IMR-90 (cell line): ENCODE results near the gene DCAKD. TPM values are rescaled to one million over a fixed set of nuclear protein-coding genes. Genes with fewer than 3 reads are reported as not detected.

Source experiments
- ATAC-seq: fragments of 200-7000 bp; cut with Tn5 transposase; 2 replicates; pipeline ENCODE4 v1.9.1; 2020; ENCODE audit warnings: low read depth, mild to moderate bottlenecking, moderate library complexity
- BruUV-seq: library from RNA; stranded (reverse); fragments of 400-500 nt; replicated peaks from 2 replicates; lab custom pipeline; 2021; lab: Mats Ljungman, UMichigan
- CTCF ChIA-PET: fragments of 300-600 bp; formaldehyde crosslinking; extraction: SDS; loops from one replicate; lab custom pipeline; 2021; ENCODE audit warnings: antibody characterized with exemption; lab: Yijun Ruan, JAX
- POLR2A ChIA-PET: fragments of 300-600 bp; sonication (Branson Sonifier 250); formaldehyde crosslinking; loops from one replicate; lab custom pipeline; 2022; ENCODE audit warnings: antibody characterized with exemption; ENCODE audit not compliant: unreplicated experiment; lab: Charles Lee
- DNase-seq: peaks from one replicate; pipeline ENCODE4 v3.0.0; 2013
- H2AFZ ChIP-seq: replicated peaks from 2 replicates; pipeline ENCODE3; 2013; ENCODE audit warnings: low read length, mild to moderate bottlenecking; ENCODE audit not compliant: poor library complexity
- H2AK5ac ChIP-seq: 2 replicates; pipeline ENCODE4 v1.6.1; 2013; ENCODE audit warnings: low read depth, low read length, inconsistent platforms
- H2AK9ac ChIP-seq: replicated peaks from 2 replicates; pipeline ENCODE3; 2013; ENCODE audit warnings: mild to moderate bottlenecking, low read depth, low read length, moderate library complexity; ENCODE audit not compliant: poor library complexity
- H2BK120ac ChIP-seq: 2 replicates; pipeline ENCODE4 v1.6.1; 2013; ENCODE audit warnings: low read depth, low read length, inconsistent platforms
- H2BK15ac ChIP-seq: 3 replicates; pipeline ENCODE4 v1.6.1; 2013; ENCODE audit warnings: low read depth, low read length, inconsistent platforms
- H2BK20ac ChIP-seq: 2 replicates; pipeline ENCODE4 v1.6.1; 2013; ENCODE audit warnings: low read depth, mild to moderate bottlenecking, inconsistent platforms, low read length, moderate library complexity
- H2BK5ac ChIP-seq: 2 replicates; pipeline ENCODE4 v1.6.1; 2013; ENCODE audit warnings: mild to moderate bottlenecking, low read depth, low read length, inconsistent platforms; ENCODE audit not compliant: poor library complexity, severe bottlenecking
- H3K14ac ChIP-seq: replicated peaks from 2 replicates; pipeline ENCODE4 v1.6.1; 2013; ENCODE audit warnings: low read depth, low read length, inconsistent platforms
- H3K18ac ChIP-seq: 2 replicates; pipeline ENCODE4 v1.6.1; 2013; ENCODE audit warnings: low read depth, low read length, control low read depth
- H3K23ac ChIP-seq: 2 replicates; pipeline ENCODE4 v1.6.1; 2013; ENCODE audit warnings: low read depth, low read length, inconsistent platforms
- H3K27ac ChIP-seq: 2 replicates; pipeline ENCODE4 v1.5.1; 2013; ENCODE audit warnings: mild to moderate bottlenecking, control low read depth, low read length; ENCODE audit not compliant: insufficient read depth
- H3K27me3 ChIP-seq: 2 replicates; pipeline ENCODE4 v1.6.1; 2013; ENCODE audit warnings: low read length; ENCODE audit not compliant: control insufficient read depth, insufficient read depth
- H3K36me3 ChIP-seq: 2 replicates; pipeline ENCODE4 v1.6.1; 2013; ENCODE audit warnings: low read length, mixed read lengths; ENCODE audit not compliant: control insufficient read depth, insufficient read depth
- H3K4ac ChIP-seq: 2 replicates; pipeline ENCODE4 v1.6.1; 2013; ENCODE audit warnings: low read depth, low read length, inconsistent platforms
- H3K4me1 ChIP-seq: 2 replicates; pipeline ENCODE4 v1.6.1; 2013; ENCODE audit warnings: low read length, mixed read lengths; ENCODE audit not compliant: control insufficient read depth, insufficient read depth
- H3K4me2 ChIP-seq: 2 replicates; pipeline ENCODE4 v1.6.1; 2013; ENCODE audit warnings: low read depth, mild to moderate bottlenecking, control low read depth, low read length, moderate library complexity
- H3K4me3 ChIP-seq: 2 replicates; pipeline ENCODE4 v1.5.1; 2013; ENCODE audit warnings: low read depth, mild to moderate bottlenecking, control low read depth, low read length, moderate library complexity; ENCODE audit not compliant: insufficient read depth
- H3K56ac ChIP-seq: 2 replicates; pipeline ENCODE4 v1.6.1; 2013; ENCODE audit warnings: low read length, inconsistent platforms; ENCODE audit not compliant: insufficient read depth; ENCODE audit errors: extremely low read depth
- H3K79me1 ChIP-seq, 2 experiments: 2 replicates each; pipeline ENCODE4 v1.6.1; 2013; ENCODE audit warnings: low read length in 2 of 2, inconsistent platforms in 1 of 2, low read depth in 1 of 2
- H3K9ac ChIP-seq: 2 replicates; pipeline ENCODE4 v1.6.1; 2013; ENCODE audit warnings: low read depth, low read length, control low read depth
- H3K9me1 ChIP-seq: 2 replicates; pipeline ENCODE4 v1.6.1; 2013; ENCODE audit warnings: low read length, inconsistent platforms; ENCODE audit not compliant: insufficient read depth
- H3K9me3 ChIP-seq: 2 replicates; pipeline ENCODE4 v1.6.1; 2013; ENCODE audit warnings: low read length; ENCODE audit not compliant: control insufficient read depth, insufficient read depth
- H4K20me1 ChIP-seq: 2 replicates; pipeline ENCODE4 v1.6.1; 2013; ENCODE audit warnings: low read length, inconsistent platforms; ENCODE audit not compliant: insufficient read depth
- H4K5ac ChIP-seq: 2 replicates; pipeline ENCODE4 v1.6.1; 2013; ENCODE audit warnings: mild to moderate bottlenecking, low read depth, low read length, control low read depth
- H4K8ac ChIP-seq, 2 experiments: 2 replicates each; pipeline ENCODE4 v1.6.1; 2013; ENCODE audit warnings: low read depth in 2 of 2, low read length in 2 of 2, control low read depth in 1 of 2, inconsistent platforms in 1 of 2
- H4K91ac ChIP-seq: 2 replicates; pipeline ENCODE4 v1.6.1; 2013; ENCODE audit warnings: low read depth, low read length, inconsistent platforms; ENCODE audit not compliant: insufficient read depth
- BHLHE40 ChIP-seq: fragments of 150-350 bp; IDR thresholded peaks from 2 replicates; pipeline ENCODE4 v1.6.1; 2016; ENCODE audit warnings: mild to moderate bottlenecking, low read depth, low read length
- CEBPB ChIP-seq: IDR thresholded peaks from 2 replicates; pipeline ENCODE4 v1.6.1; 2012; ENCODE audit warnings: low read depth, low read length, improper control_type of control experiment
- CHD1 ChIP-seq: IDR thresholded peaks from 2 replicates; pipeline ENCODE4 v1.6.1; 2012; ENCODE audit warnings: low read depth, low read length, improper control_type of control experiment
- CTCF ChIP-seq: conservative IDR thresholded peaks from 2 replicates; pipeline ENCODE4 v1.5.1; 2012; ENCODE audit warnings: mild to moderate bottlenecking, low read depth, low read length, improper control_type of control experiment
- FOS ChIP-seq: fragments of 150-350 bp; IDR thresholded peaks from 2 replicates; pipeline ENCODE4 v1.6.1; 2016; ENCODE audit warnings: low read depth, low read length
- MAFK ChIP-seq: IDR thresholded peaks from 2 replicates; pipeline ENCODE4 v1.6.1; 2012; ENCODE audit warnings: low read depth, low read length, improper control_type of control experiment
- MAZ ChIP-seq: IDR thresholded peaks from 2 replicates; pipeline ENCODE4 v1.6.1; 2012; ENCODE audit warnings: low read depth, mild to moderate bottlenecking, low read length, improper control_type of control experiment, moderate library complexity, borderline replicate concordance
- NFE2L2 ChIP-seq: fragments of 150-350 bp; IDR thresholded peaks from 2 replicates; pipeline ENCODE4 v1.6.1; 2016; ENCODE audit warnings: low read depth, mild to moderate bottlenecking, low read length
- RAD21 ChIP-seq: IDR thresholded peaks from 2 replicates; pipeline ENCODE4 v1.6.1; 2012; ENCODE audit warnings: low read length, improper control_type of control experiment
- RCOR1 ChIP-seq: IDR thresholded peaks from 2 replicates; pipeline ENCODE4 v1.6.1; 2012; ENCODE audit warnings: mild to moderate bottlenecking, low read length, improper control_type of control experiment; ENCODE audit not compliant: insufficient replicate concordance
- RFX5 ChIP-seq: IDR thresholded peaks from 2 replicates; pipeline ENCODE4 v1.8.0; 2012; ENCODE audit warnings: low read depth, mild to moderate bottlenecking, low read length, moderate library complexity
- SMC3 ChIP-seq: fragments of 150-350 bp; IDR thresholded peaks from 2 replicates; pipeline ENCODE4 v1.6.1; 2016; ENCODE audit warnings: low read depth, mild to moderate bottlenecking, antibody characterized with exemption, low read length, moderate library complexity
- USF2 ChIP-seq: fragments of 150-350 bp; IDR thresholded peaks from 2 replicates; pipeline ENCODE4 v1.6.1; 2017; ENCODE audit warnings: mild to moderate bottlenecking, antibody characterized with exemption, low read length, low read depth
- WGBS, 2 experiments: methylation state at CpG; one replicate each; pipeline versions ENCODE4 v1.1.5 to v1.1.7; 2013; ENCODE audit warnings: missing lambda C conversion rate in 2 of 2; ENCODE audit not compliant: insufficient read length in 1 of 2; ENCODE audit errors: extremely low coverage in 2 of 2; 5-methylcytosine and 5-hydroxymethylcytosine counted together
- dilution Hi-C: fragments of 300-500 bp; cut with HindIII; formaldehyde crosslinking; loops from one replicate; pipeline ENCODE4 v1.14.3; 2018; ENCODE audit warnings: low sequenced_read_pairs; ENCODE audit not compliant: unreplicated experiment
- in situ Hi-C: fragments of 300-500 bp; cut with MboI; formaldehyde crosslinking; loops from 3 replicates; pipeline ENCODE4 v1.14.3; 2019; ENCODE audit warnings: low sequenced_read_pairs, inconsistent platforms, mixed read lengths
- intact Hi-C: fragments of 100-400 bp; cut with micrococcal nuclease; formaldehyde crosslinking; loops from 2 replicates; pipeline ENCODE4 v1.10.0; 2022
- polyA plus RNA-seq, 3 experiments: library from polyadenylated mRNA; depleted of rRNA; stranded (reverse); fragments of >200 nt; gene quantifications; 2 replicates each; pipeline ENCODE4 v1.2.3, GENCODE V29; 2012; ENCODE audit warnings: low replicate concordance in 1 of 3
- total RNA-seq: library from RNA; depleted of rRNA; stranded (reverse); fragments of >200 nt; gene quantifications from 2 replicates; pipeline ENCODE4 v1.2.3, GENCODE V29; 2012

The DCAKD gene
- total and polyA plus RNA-seq, 2 of the 4 experiments (the other 2 are of a cell fraction), result 31.3 to 47.9 TPM

- TF ChIP-seq MAZ (no peak), CTCF (no peak), USF2 (no peak), SMC3 (no peak), RFX5 (no peak), FOS (no peak), NFE2L2 (no peak), RAD21 (no peak), RCOR1 (no peak), CEBPB (no peak), BHLHE40 (no peak), MAFK (no peak), CHD1 (no peak)
- H3K14ac ChIP-seq, result no peak overlapping the region
- dilution Hi-C loops, result no loop called here
- H3K4me3 ChIP-seq, result no peak overlapping the region
- no peak overlapping the region for H3K9ac ChIP-seq
- DNase-seq, result no peak
- H4K20me1 ChIP-seq, result no peaks in the 10 kb centered on the region
- no peak overlapping the region for H3K18ac ChIP-seq
- H3K4ac ChIP-seq, result no peak overlapping the region
- H3K4me1 ChIP-seq, result peaks cover 2% of the 10 kb centered on the region; the same call in 1 of the 2 replicates
- intact Hi-C loops, result no loop called here
- H3K27me3 ChIP-seq, result peaks cover 8% of the 10 kb centered on the region
- no peaks in the 10 kb centered on the region for H3K79me1 ChIP-seq
- no TSS peak for BruUV-seq
- no peak overlapping the region for H2AFZ ChIP-seq
- H3K36me3 ChIP-seq, result no peaks in the 10 kb centered on the region
- ChIA-PET CTCF (interaction anchor here (0.6 kb wide), 1 partner anchor 97 kb away, joined by 4 read pairs; no protein-coding TSS in a partner anchor), POLR2A (no interaction called here)
- H3K27ac ChIP-seq, result no peak overlapping the region
- no peak overlapping the region for H2AK9ac ChIP-seq
- H2BK15ac ChIP-seq, result no peak overlapping the region
- H3K4me2 ChIP-seq, result no peak overlapping the region
- H3K9me1 ChIP-seq, result no peaks in the 10 kb centered on the region
- H2BK120ac ChIP-seq, result no peak overlapping the region
- no peak overlapping the region for H2BK20ac ChIP-seq
- H3K9me3 ChIP-seq, result no peaks in the 10 kb centered on the region
- WGBS, 2 experiments, result 80% methylated on average over 17 of the region's 34 CpGs; no CpG with 5 or more reads in 1 of the 2 experiments
- no peak overlapping the region for H4K5ac ChIP-seq
- no peak overlapping the region for H4K8ac ChIP-seq
- H3K23ac ChIP-seq, result no peak overlapping the region
- H3K56ac ChIP-seq, result no peak overlapping the region
- H4K91ac ChIP-seq, result no peak overlapping the region
- no peak for ATAC-seq
- no peak overlapping the region for H2BK5ac ChIP-seq
- in situ Hi-C loops, result no loop called here
- no peak overlapping the region for H2AK5ac ChIP-seq
These were observed 63.1 kb downstream of the DCAKD start for GRCh38 chr17:44988044-44988942.
